ENCODE measurements around the gene MON1A.

DNA sequence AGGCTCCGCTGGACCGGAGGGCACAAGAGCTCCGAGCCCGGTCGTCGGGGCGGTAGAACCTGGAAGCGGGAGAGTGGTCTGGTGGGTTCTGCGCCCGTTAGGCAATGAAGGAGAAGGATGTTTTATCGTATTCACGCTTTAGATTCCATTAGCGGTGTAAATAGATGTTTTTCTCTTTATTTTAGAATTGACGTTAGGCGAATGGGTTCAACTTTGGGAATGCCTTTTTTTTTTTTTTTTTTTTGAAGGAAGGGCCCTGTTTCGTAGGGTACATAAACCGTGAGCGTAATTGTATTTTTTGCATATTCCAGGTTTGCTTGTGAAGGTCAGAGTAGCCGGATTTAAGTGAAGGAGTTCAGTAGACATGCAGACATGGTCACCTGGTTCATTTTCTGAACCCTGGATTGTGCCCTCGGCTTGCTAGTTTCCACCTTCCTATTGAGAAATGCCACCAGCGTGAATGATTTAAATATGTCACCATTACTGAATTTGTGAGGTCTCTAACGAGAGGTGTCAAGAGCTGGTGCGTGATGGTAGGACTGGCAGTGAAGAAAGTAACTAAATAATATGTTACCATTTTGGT is 11.1 kb upstream of the MON1A start:
- TF ChIP-seq, protein P1, sequence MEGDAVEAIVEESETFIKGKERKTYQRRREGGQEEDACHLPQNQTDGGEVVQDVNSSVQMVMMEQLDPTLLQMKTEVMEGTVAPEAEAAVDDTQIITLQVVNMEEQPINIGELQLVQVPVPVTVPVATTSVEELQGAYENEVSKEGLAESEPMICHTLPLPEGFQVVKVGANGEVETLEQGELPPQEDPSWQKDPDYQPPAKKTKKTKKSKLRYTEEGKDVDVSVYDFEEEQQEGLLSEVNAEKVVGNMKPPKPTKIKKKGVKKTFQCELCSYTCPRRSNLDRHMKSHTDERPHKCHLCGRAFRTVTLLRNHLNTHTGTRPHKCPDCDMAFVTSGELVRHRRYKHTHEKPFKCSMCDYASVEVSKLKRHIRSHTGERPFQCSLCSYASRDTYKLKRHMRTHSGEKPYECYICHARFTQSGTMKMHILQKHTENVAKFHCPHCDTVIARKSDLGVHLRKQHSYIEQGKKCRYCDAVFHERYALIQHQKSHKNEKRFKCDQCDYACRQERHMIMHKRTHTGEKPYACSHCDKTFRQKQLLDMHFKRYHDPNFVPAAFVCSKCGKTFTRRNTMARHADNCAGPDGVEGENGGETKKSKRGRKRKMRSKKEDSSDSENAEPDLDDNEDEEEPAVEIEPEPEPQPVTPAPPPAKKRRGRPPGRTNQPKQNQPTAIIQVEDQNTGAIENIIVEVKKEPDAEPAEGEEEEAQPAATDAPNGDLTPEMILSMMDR (IDR thresholded peaks at IDR 0.05): no peak
- TF ChIP-seq POLR2A (IDR thresholded peaks at IDR 0.05; ENCODE audit: low read depth) (no peak), EP300 (IDR thresholded peaks at IDR 0.05) (no peak)
